ENCODE results near the gene TRAPPC6A.

The TRAPPC6A gene

DNA sequence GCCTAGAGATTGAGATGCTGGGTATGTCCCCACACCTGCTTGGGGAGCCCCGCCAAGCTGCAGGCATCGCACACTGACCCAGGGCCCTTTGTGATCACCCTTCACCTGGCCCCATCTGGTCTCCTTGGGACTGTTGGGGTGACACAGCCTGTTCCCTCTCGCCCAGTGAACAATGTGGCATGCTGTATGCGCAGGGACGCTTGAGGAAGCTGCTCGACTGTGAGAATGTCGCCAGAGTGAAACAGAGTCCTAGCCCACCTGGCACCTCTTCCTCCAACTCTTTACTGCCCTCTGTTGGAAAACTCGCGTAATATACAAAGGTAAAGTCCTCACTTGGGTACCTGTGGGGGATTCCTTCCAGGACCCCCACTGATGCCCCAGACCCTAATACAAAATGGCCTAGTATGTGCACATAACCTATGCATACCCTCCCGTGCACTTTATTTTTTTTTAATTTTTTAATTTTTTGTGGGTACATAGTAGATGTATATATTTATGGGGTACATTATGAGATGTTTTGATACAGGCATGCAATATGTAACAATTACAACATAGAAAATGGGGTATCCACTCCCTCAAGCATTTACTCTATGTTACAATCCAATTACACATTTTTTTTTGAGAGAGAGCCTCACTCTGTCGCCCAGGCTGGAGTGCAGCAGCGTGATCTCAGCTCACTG lies 9.5 kb upstream of the TRAPPC6A start:
- peak; percentile 81 for DNase-seq (ENCODE audit: low spot score)
- TF ChIP-seq, protein P1, sequence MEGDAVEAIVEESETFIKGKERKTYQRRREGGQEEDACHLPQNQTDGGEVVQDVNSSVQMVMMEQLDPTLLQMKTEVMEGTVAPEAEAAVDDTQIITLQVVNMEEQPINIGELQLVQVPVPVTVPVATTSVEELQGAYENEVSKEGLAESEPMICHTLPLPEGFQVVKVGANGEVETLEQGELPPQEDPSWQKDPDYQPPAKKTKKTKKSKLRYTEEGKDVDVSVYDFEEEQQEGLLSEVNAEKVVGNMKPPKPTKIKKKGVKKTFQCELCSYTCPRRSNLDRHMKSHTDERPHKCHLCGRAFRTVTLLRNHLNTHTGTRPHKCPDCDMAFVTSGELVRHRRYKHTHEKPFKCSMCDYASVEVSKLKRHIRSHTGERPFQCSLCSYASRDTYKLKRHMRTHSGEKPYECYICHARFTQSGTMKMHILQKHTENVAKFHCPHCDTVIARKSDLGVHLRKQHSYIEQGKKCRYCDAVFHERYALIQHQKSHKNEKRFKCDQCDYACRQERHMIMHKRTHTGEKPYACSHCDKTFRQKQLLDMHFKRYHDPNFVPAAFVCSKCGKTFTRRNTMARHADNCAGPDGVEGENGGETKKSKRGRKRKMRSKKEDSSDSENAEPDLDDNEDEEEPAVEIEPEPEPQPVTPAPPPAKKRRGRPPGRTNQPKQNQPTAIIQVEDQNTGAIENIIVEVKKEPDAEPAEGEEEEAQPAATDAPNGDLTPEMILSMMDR (IDR thresholded peaks at IDR 0.05; ENCODE audit: borderline replicate concordance, control extremely low read depth, extremely low read depth, insufficient read depth, missing control alignments): peak; percentile 40
- in situ Hi-C loops (cut with MboI; ENCODE audit: low sequenced_read_pairs, unreplicated experiment): no loop called here

- in situ Hi-C loops (cut with MboI; ENCODE audit: low sequenced_read_pairs, unreplicated experiment): no loop called here
- no peak for DNase-seq (ENCODE audit: low spot score)
- TF ChIP-seq, protein P1 (IDR thresholded peaks at IDR 0.05; ENCODE audit: borderline replicate concordance, control extremely low read depth, extremely low read depth, insufficient read depth, missing control alignments): no peak
Measured at GRCh38 chr19:45186509-45187334, 8.7 kb upstream of the TRAPPC6A start.

DNA sequence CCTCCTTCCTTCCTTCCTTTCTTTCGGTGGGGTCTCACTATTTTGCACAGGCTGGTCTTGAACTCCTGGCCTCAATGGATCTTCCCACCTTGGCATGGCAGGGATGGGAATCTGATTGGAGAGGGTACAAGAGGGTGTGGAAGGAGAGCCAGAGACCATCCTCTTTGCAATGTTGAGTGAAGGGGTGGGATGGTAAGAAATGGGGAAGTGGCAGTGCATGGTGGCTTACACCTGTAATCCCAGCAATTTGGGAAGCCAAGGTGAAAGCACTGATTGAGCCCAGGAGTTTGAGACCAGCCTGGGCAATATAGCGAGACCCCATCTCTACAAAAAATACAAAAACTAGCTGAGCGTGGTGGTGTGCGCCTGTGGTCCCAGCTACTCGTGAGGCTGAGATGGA lies 6.1 kb upstream of the TRAPPC6A start:
- DNase-seq (ENCODE audit: low spot score): no peak
- TF ChIP-seq, protein P1 (IDR thresholded peaks at IDR 0.05; ENCODE audit: borderline replicate concordance, control extremely low read depth, extremely low read depth, insufficient read depth, missing control alignments): no peak
- in situ Hi-C loops (cut with MboI; ENCODE audit: low sequenced_read_pairs, unreplicated experiment): no loop called here

DNA sequence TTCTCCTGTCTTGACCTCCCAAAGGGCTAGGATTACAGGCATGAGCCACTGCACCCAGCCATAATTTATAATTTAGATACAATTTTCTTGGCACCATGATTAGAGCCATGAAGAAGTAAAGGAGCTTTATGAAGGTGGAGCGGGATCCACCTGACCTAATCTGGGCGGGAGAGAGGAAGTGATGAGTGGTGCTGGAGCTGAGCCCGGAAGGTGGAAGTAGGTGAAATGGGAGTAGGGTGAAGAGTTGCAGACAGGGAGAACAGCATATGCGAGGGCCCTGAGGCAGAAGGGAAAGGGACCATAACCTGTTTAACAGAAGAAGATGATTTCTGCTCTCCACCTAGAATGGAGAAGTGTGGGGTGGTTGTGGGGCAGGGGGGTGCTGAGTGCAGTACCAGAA lies 4.7 kb upstream of the TRAPPC6A start:
- in situ Hi-C loops (cut with MboI; ENCODE audit: low sequenced_read_pairs, unreplicated experiment): no loop called here
- DNase-seq (ENCODE audit: low spot score): no peak
- TF ChIP-seq, protein P1 (IDR thresholded peaks at IDR 0.05; ENCODE audit: borderline replicate concordance, control extremely low read depth, extremely low read depth, insufficient read depth, missing control alignments): no peak

GRCh38 chr19:45180936-45181335 lies 2.9 kb upstream of the TRAPPC6A start:
- DNase-seq (ENCODE audit: low spot score): no peak
- in situ Hi-C loops (cut with MboI; ENCODE audit: low sequenced_read_pairs, unreplicated experiment): no loop called here
- TF ChIP-seq, protein P1 (IDR thresholded peaks at IDR 0.05; ENCODE audit: borderline replicate concordance, control extremely low read depth, extremely low read depth, insufficient read depth, missing control alignments): no peak

DNA sequence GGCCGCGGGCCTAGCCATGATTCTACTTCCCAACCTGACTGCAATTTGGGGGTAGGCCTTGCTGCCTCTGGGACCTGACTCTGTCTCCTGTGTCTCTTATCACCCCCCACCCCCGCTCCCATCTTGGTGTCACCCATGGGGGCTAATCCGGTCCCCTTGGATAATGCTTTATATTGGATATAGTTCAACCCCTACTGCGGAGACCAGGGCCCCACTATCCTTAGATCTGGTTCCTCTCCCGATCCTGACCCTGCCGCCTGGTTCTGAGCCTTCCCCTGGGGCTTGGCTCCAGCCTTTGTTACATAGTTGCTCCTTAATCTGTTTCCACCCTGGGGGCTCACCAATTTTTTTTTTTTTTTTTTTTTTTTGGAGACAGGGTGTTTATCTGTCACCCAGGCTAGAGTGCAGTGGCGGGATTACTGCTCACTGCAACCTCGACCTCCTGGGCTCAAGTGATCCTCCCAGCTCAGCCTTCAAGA lies 1.9 kb upstream of the TRAPPC6A start:
- TF ChIP-seq, protein P1 (IDR thresholded peaks at IDR 0.05; ENCODE audit: borderline replicate concordance, control extremely low read depth, extremely low read depth, insufficient read depth, missing control alignments): no peak
- DNase-seq (ENCODE audit: low spot score): no peak
- in situ Hi-C loops (cut with MboI; ENCODE audit: low sequenced_read_pairs, unreplicated experiment): no loop called here
